ENCODE data around the gene RIPPLY3.

The RIPPLY3 gene

DNA sequence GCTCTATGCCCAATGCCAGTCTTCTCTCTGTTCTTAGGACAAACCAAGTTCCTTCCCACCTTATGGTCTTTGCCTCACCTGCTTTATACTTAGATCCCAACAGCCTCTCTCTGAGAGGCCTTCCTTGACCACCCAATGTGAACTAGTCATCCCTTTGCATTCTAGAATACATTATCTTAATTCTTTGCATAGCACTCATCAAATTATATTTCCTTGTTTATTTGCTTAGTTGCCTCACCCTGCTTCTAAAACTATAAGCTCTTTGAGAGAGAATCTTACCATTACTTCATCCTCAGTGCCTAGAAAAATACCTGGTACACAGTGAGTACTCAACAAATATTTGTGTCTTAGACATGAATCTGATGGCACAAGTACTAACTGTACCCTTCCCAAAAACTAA, 58.3 kb downstream of the RIPPLY3 start:
- DNase-seq: no peak

DNA sequence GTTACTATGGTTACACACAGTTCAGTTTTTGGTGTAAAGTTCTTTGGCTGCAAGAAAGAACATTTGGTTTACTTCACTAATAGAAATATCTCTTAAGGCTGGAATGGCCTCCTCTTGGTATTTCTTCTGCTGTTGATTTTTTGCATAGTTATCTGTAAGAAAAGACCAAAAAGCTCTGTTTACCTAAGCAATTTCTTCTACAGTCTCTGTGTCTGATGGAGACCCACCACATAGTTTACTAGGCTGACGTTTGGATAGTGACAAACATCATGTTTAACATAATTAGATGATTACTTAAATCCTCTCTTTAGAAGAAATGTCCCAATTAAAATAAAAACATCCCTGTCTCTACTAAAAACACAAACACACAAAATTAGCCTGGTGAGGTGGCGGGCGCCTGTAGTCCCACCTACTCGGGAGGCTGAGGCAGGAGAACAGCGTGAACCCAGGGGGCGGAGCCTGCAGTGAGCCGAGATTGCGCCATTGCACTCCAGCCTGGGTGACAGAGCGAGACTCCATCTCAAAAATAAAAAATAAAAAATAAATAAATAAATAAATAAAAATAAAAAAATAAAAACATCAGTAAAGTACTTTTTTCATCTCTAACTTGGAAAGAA, 59.2 kb downstream of the RIPPLY3 start:
- no peak for DNase-seq
